ENCODE measurements around the gene BID. TPM values are rescaled to one million over a fixed set of nuclear protein-coding genes. Genes with fewer than 3 reads are reported as not detected.

BID gene
- total RNA-seq, 2 donors from 2014 or later: 26.5 to 33.2 TPM

- intact Hi-C loops (cut with DNase I, micrococcal nuclease): no loop called here
- DNase-seq: no peak
- no peak for ATAC-seq
Observed at GRCh38 chr22:17694193-17694592, 80.1 kb downstream of the BID start.

- DNase-seq (no peak), ATAC-seq (no peak)
- intact Hi-C loops (cut with DNase I, micrococcal nuclease): no loop called here
Observed at GRCh38 chr22:17692841-17693240, 81.4 kb downstream of the BID start.

DNA sequence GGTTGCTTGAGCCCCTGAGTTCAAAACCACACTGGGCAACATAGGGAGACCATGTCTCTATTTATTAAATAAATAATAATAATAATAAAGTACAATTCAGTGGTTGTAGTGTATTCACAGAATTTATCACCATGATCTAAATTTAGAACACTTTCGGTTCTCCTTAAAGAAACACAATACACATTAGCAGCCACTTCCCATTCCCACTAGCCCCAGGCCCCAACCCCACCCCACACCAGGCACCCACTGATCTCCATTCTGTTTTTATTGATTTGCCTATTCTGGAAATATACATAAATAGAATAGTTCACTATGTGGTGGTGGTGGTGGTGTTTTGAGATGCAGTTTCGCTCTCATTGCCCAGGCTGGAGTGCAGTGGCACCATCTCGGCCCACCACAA is 90.0 kb downstream of the BID start:
- ATAC-seq: no peak
- intact Hi-C loops (cut with DNase I, micrococcal nuclease): no loop called here
- no peak for DNase-seq

Small RNA genes within 50 kb of the gene (microRNA-seq; reads per million reads assigned to microRNA genes)
- gene MIR3198-1: 0 reads per million in 2 donors

Other genes with a start within 250 kb of the BID start
- not detected for gene SLC25A18, start 211.0 kb downstream of the BID start, total RNA-seq
- 100 to 1,000 TPM; 100 to 102 TPM for gene ATP6V1E1, start 145.7 kb downstream of the BID start, total RNA-seq
- 10 to 100 TPM; 49.8 to 54.6 TPM for gene BCL2L13, start 135.7 kb downstream of the BID start, total RNA-seq